Hepatocyte (in vitro differentiated cells): Measurements from ENCODE around the gene LRBA. TPM values are rescaled to one million over a fixed set of nuclear protein-coding genes. Genes with fewer than 3 reads are reported as not detected.

Experiments used
- DNase-seq: peaks from one replicate; pipeline ENCODE4 v3.0.0-alpha.2; 2016; ENCODE audit warnings: low spot score
- H2AFZ ChIP-seq: fragments of 200-600 bp; sonication (generic); 2 replicates; pipeline ENCODE4 v1.6.0; 2016; ENCODE audit warnings: antibody characterized with exemption, mild to moderate bottlenecking
- H3K27ac ChIP-seq: fragments of 200-600 bp; sonication (generic); 2 replicates; pipeline ENCODE4 v1.5.1; 2016; ENCODE audit warnings: mild to moderate bottlenecking
- H3K27me3 ChIP-seq: fragments of 200-600 bp; sonication (generic); 2 replicates; pipeline ENCODE4 v1.6.1; 2016
- H3K36me3 ChIP-seq: fragments of 200-600 bp; sonication (generic); replicated peaks from 2 replicates; pipeline ENCODE4 v1.5.1; 2016; ENCODE audit warnings: low read depth; ENCODE audit not compliant: insufficient read depth
- H3K4me1 ChIP-seq: fragments of 200-600 bp; sonication (generic); 2 replicates; pipeline ENCODE4 v1.5.1; 2016; ENCODE audit warnings: mild to moderate bottlenecking, moderate library complexity; ENCODE audit not compliant: insufficient read depth
- H3K4me2 ChIP-seq: fragments of 200-600 bp; sonication (generic); 2 replicates; pipeline ENCODE4 v1.6.0; 2016
- H3K4me3 ChIP-seq: fragments of 200-600 bp; sonication (generic); 2 replicates; pipeline ENCODE4 v1.5.1; 2016; ENCODE audit warnings: mild to moderate bottlenecking
- H3K79me2 ChIP-seq: fragments of 200-600 bp; sonication (generic); 2 replicates; pipeline ENCODE4 v1.6.0; 2017; ENCODE audit warnings: mild to moderate bottlenecking
- H3K9me2 ChIP-seq: fragments of 200-600 bp; sonication (generic); replicated peaks from 2 replicates; pipeline ENCODE4 v1.6.0; 2017; ENCODE audit warnings: mild to moderate bottlenecking; ENCODE audit not compliant: insufficient read depth
- H3K9me3 ChIP-seq: fragments of 200-600 bp; sonication (generic); 2 replicates; pipeline ENCODE4 v1.5.1; 2016; ENCODE audit warnings: low read depth, mild to moderate bottlenecking
- H4K20me1 ChIP-seq: fragments of 200-600 bp; sonication (generic); 2 replicates; pipeline ENCODE4 v1.6.0; 2016; ENCODE audit warnings: mild to moderate bottlenecking; ENCODE audit not compliant: insufficient read depth, poor library complexity, severe bottlenecking
- CTCF ChIP-seq: fragments of 200-600 bp; sonication (generic); IDR thresholded peaks from 2 replicates; pipeline ENCODE4 v1.5.1; 2016; ENCODE audit warnings: antibody characterized with exemption, mild to moderate bottlenecking; ENCODE audit not compliant: poor library complexity
- EZH2 ChIP-seq: fragments of 200-600 bp; sonication (generic); IDR thresholded peaks from 2 replicates; pipeline ENCODE4 v1.6.1; 2016; ENCODE audit warnings: antibody characterized with exemption, mild to moderate bottlenecking, borderline replicate concordance
- EZH2phosphoT487 ChIP-seq: fragments of 200-600 bp; sonication (generic); IDR thresholded peaks from one replicate; pipeline ENCODE4 v1.6.1; 2018; ENCODE audit warnings: antibody characterized with exemption, mild to moderate bottlenecking, low read depth, moderate library complexity; ENCODE audit not compliant: unreplicated experiment, severe bottlenecking
- WGBS: methylation state at CpG from one replicate; pipeline ENCODE4 v1.1.6; 2016; ENCODE audit warnings: low lambda C conversion rate; ENCODE audit errors: missing lambda C conversion rate; 5-methylcytosine and 5-hydroxymethylcytosine counted together
- polyA plus RNA-seq: library from polyadenylated mRNA; unstranded; fragments of >200 nt; fragmentation: Nextera tagmentation; extraction: Ambion mirVana; gene quantifications from 2 replicates; pipeline ENCODE4 v1.2.1, GENCODE V29; 2016
- total RNA-seq: library from RNA; depleted of rRNA; stranded (reverse); fragments of >200 nt; gene quantifications from 2 replicates; pipeline ENCODE4 v1.2.3, GENCODE V29; 2014

Gene LRBA
- total and polyA plus RNA-seq, 2 experiments from 2014 or later, result 14.1 to 69.4 TPM

GRCh38 chr4:150679018-150679764, 335.9 kb downstream of the LRBA start:
- H3K4me2 ChIP-seq, result peak overlapping the region; percentile 37
- 64% methylated on average over 5 of the region's 5 CpGs for WGBS
- no peaks in the 10 kb centered on the region for H3K36me3 ChIP-seq
- H3K27ac ChIP-seq, result no peak overlapping the region
- H3K79me2 ChIP-seq, result no peaks in the 10 kb centered on the region
- TF ChIP-seq EZH2 (no peak), EZH2phosphoT487 (no peak), CTCF (no peak)
- no peak for DNase-seq
- no peaks in the 10 kb centered on the region for H3K4me1 ChIP-seq
- H3K27me3 ChIP-seq, result no peaks in the 10 kb centered on the region
- no peaks in the 10 kb centered on the region for H3K9me2 ChIP-seq
- no peaks in the 10 kb centered on the region for H4K20me1 ChIP-seq
- H3K9me3 ChIP-seq, result no peaks in the 10 kb centered on the region
- no peak overlapping the region for H3K4me3 ChIP-seq
- H2AFZ ChIP-seq, result no peak overlapping the region

GRCh38 chr4:150673793-150674192, 341.3 kb downstream of the LRBA start:
- H3K27me3 ChIP-seq, result no peaks in the 10 kb centered on the region
- no peak overlapping the region for H2AFZ ChIP-seq
- 96% methylated on average over 2 of the region's 2 CpGs for WGBS
- no peak overlapping the region for H3K4me3 ChIP-seq
- H3K9me2 ChIP-seq, result no peaks in the 10 kb centered on the region
- H3K4me2 ChIP-seq, result no peak overlapping the region
- H3K9me3 ChIP-seq, result no peaks in the 10 kb centered on the region
- DNase-seq, result no peak
- TF ChIP-seq EZH2phosphoT487 (no peak), EZH2 (no peak), CTCF (no peak)
- no peaks in the 10 kb centered on the region for H3K79me2 ChIP-seq
- H3K36me3 ChIP-seq, result no peaks in the 10 kb centered on the region
- H3K4me1 ChIP-seq, result no peaks in the 10 kb centered on the region
- no peak overlapping the region for H3K27ac ChIP-seq
- no peaks in the 10 kb centered on the region for H4K20me1 ChIP-seq

GRCh38 chr4:150668824-150669223, 346.3 kb downstream of the LRBA start:
- TF ChIP-seq EZH2phosphoT487 (no peak), EZH2 (no peak), CTCF (no peak)
- no peaks in the 10 kb centered on the region for H3K4me1 ChIP-seq

GRCh38 chr4:150664935-150665334, 350.1 kb downstream of the LRBA start:
- 70% methylated on average over 2 of the region's 2 CpGs for WGBS
- Histone ChIP-seq H3K4me2 (no peak overlapping the region), H2AFZ (no peak overlapping the region), H3K4me3 (no peak overlapping the region), H3K27ac (no peak overlapping the region), H3K79me2 (no peaks in the 10 kb centered on the region), H3K27me3 (no peaks in the 10 kb centered on the region), H4K20me1 (no peaks in the 10 kb centered on the region), H3K4me1 (no peaks in the 10 kb centered on the region), H3K9me2 (no peaks in the 10 kb centered on the region), H3K36me3 (no peaks in the 10 kb centered on the region), H3K9me3 (no peaks in the 10 kb centered on the region)
- no peak for DNase-seq
- TF ChIP-seq EZH2, result no peak
- TF ChIP-seq CTCF, result no peak
- TF ChIP-seq EZH2phosphoT487, result no peak

More at GRCh38 chr4:150668824-150669223, 346.3 kb downstream of the LRBA start:
- no peak for DNase-seq
- no peak overlapping the region for H3K4me3 ChIP-seq
- no peaks in the 10 kb centered on the region for H3K27me3 ChIP-seq
- H3K79me2 ChIP-seq, result no peaks in the 10 kb centered on the region
- no peaks in the 10 kb centered on the region for H3K9me2 ChIP-seq
- 69% methylated on average over 2 of the region's 2 CpGs for WGBS
- no peak overlapping the region for H3K27ac ChIP-seq
- no peak overlapping the region for H3K4me2 ChIP-seq
- H4K20me1 ChIP-seq, result no peaks in the 10 kb centered on the region
- no peaks in the 10 kb centered on the region for H3K9me3 ChIP-seq
- H3K36me3 ChIP-seq, result no peaks in the 10 kb centered on the region
- no peak overlapping the region for H2AFZ ChIP-seq
